Measurements from ENCODE around the gene DPF3. TPM values are rescaled to one million over a fixed set of nuclear protein-coding genes. Genes with fewer than 3 reads are reported as not detected.

Gene DPF3
- total and polyA plus RNA-seq, 8 donors = 1.4 to 3.6 (median 1.9) TPM

DNA sequence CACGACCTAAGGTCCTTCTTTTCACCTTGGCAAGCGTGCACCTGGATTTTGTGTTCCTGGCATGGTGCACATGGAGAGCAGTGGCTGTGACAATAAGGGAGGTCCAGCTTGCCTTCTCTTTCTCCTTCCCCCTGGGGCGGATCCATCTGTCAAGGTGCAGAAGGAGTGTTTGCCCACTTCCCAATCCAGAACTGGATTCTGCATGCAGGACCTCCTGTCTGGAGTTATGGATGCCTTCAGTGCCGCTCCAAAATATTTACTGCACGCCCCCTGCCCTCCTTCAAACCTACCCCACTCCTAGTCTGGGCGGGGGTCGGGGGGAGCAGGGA is 192.7 kb downstream of the DPF3 start:
- DNase-seq (no peak), ATAC-seq (no peak)
- no peaks in the 10 kb centered on the region for H3K4me1 ChIP-seq
- no peak overlapping the region for H3K27ac ChIP-seq
- H3K9me3 ChIP-seq = no peaks in the 10 kb centered on the region
- TF ChIP-seq CTCF (IDR thresholded peaks at IDR 0.05) = no peak
- H3K36me3 ChIP-seq = no peaks in the 10 kb centered on the region
- intact Hi-C loops (cut with DNase I) = no loop called here
- no peaks in the 10 kb centered on the region for H3K27me3 ChIP-seq
- no peak overlapping the region for H3K4me3 ChIP-seq

- TF ChIP-seq CTCF (IDR thresholded peaks at IDR 0.05) = no peak
- Histone ChIP-seq H3K4me1 (no peaks in the 10 kb centered on the region), H3K27me3 (no peaks in the 10 kb centered on the region), H3K9me3 (no peaks in the 10 kb centered on the region), H3K36me3 (no peaks in the 10 kb centered on the region), H3K27ac (no peak overlapping the region), H3K4me3 (no peak overlapping the region)
- intact Hi-C loops (cut with DNase I) = no loop called here
- ATAC-seq (no peak), DNase-seq (no peak)
Observed at GRCh38 chr14:72700338-72701236, 193.3 kb downstream of the DPF3 start.

DNA sequence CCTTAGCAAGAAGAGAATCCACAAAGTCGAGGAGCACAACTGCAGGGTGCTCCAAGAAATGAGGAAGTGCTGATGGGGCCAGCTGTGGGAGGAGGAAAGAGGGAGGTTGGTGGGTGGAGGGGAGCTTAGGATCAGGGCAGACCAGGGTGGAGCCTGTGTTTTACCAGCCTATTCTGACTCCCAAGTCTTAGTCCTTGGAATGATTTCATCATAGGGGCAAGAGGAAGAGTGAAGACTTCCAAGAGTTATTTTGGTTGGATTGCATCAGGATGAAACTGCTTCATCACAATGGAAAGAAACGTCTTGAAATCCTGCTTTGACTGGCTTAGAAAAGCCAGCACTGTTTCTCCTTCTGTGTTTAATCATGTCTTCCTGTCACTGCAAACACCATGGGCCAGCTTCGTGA is 194.0 kb downstream of the DPF3 start:
- intact Hi-C loops (cut with DNase I) = no loop called here
- no peak for TF ChIP-seq CTCF (IDR thresholded peaks at IDR 0.05)
- Histone ChIP-seq H3K27ac (no peak overlapping the region), H3K9me3 (no peaks in the 10 kb centered on the region), H3K27me3 (no peaks in the 10 kb centered on the region), H3K4me1 (no peaks in the 10 kb centered on the region), H3K36me3 (no peaks in the 10 kb centered on the region), H3K4me3 (no peak overlapping the region)
- peak; percentile 78 for ATAC-seq
- DNase-seq = peak in 1 of 4 donors; percentile 72

DNA sequence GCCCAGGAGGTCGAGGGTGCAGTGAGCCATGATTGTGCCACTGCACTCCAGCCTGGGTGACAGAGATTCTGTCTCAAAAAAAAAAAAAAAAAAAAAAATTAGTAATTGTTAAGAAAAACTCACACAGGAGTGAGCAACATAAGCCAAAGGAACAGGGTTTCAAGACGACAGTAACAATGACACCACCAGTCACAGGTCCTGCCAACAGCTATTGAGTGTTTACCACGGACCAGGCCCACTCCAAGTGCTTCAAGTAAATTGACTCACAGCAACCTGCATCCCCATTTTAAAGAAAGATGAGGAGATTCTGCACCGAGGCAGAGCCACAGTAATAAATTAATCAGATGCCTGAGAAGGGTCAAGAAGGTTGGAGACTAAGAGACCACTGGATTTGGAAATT is 194.5 kb downstream of the DPF3 start:
- DNase-seq = no peak
- intact Hi-C loops (cut with DNase I) = no loop called here
- Histone ChIP-seq H3K4me1 (no peaks in the 10 kb centered on the region), H3K36me3 (no peaks in the 10 kb centered on the region), H3K27me3 (no peaks in the 10 kb centered on the region), H3K9me3 (no peaks in the 10 kb centered on the region), H3K4me3 (no peak overlapping the region), H3K27ac (no peak overlapping the region)
- TF ChIP-seq CTCF (IDR thresholded peaks at IDR 0.05) = no peak
- ATAC-seq = no peak

- peak; percentile 89 for ATAC-seq
- DNase-seq = peak in 1 of 4 donors; percentile 67
Observed at GRCh38 chr14:72692696-72693095, 201.2 kb downstream of the DPF3 start.

More at GRCh38 chr14:72692696-72693095, 201.2 kb downstream of the DPF3 start:
- H3K36me3 ChIP-seq = no peaks in the 10 kb centered on the region
- TF ChIP-seq CTCF (IDR thresholded peaks at IDR 0.05) = no peak
- intact Hi-C loops (cut with DNase I) = no loop called here
- no peaks in the 10 kb centered on the region for H3K27me3 ChIP-seq
- no peak overlapping the region for H3K27ac ChIP-seq
- no peaks in the 10 kb centered on the region for H3K4me1 ChIP-seq
- H3K9me3 ChIP-seq = no peaks in the 10 kb centered on the region
- no peak overlapping the region for H3K4me3 ChIP-seq

Measured in left lung (tissue), 10 donors.